ENCODE data around the gene GLI3. TPM values are rescaled to one million over a fixed set of nuclear protein-coding genes. Genes with fewer than 3 reads are reported as not detected.

The GLI3 gene
- total RNA-seq, 1 experiment from 2014 or later, result 45.0 TPM

- H3K4me1 Mint-ChIP-seq, result peaks cover 27 to 30% of the 10 kb centered on the region in 2 experiments
Measured at GRCh38 chr7:42104231-42104630, 132.8 kb downstream of the GLI3 start.

More at GRCh38 chr7:42104231-42104630, 132.8 kb downstream of the GLI3 start:
- Mint-ChIP-seq H3K36me3 (ENCODE audit: insufficient read depth in 1 of 3, low read depth in 3 of 3) (peaks cover 0 to 9% (median 2%) of the 10 kb centered on the region in 3 experiments; a peak in 3 of 7 replicates), H3K4me3 (no peak overlapping the region), H3K9me3 (no peaks in the 10 kb centered on the region), H3K27ac (no peak overlapping the region; a peak in 1 of 7 replicates), H3K27me3 (ENCODE audit: low read depth) (no peaks in the 10 kb centered on the region)
- Histone ChIP-seq H4K5ac (ENCODE audit: insufficient read length, low read depth, low read length) (no peak overlapping the region), H3K79me2 (ENCODE audit: insufficient read depth, low read length) (no peaks in the 10 kb centered on the region), H3K4ac (ENCODE audit: low read depth, low read length) (no peak overlapping the region), H2AFZ (ENCODE audit: low read length) (no peak overlapping the region), H2BK15ac (ENCODE audit: low read depth, low read length) (no peak overlapping the region), H3K14ac (ENCODE audit: insufficient read depth, low read length) (no peak overlapping the region), H3K9me3 (ENCODE audit: control insufficient read depth, low read depth, low read length) (no peaks in the 10 kb centered on the region), H3K18ac (ENCODE audit: insufficient read length, low read depth, low read length) (no peak overlapping the region), H4K8ac (replicated peaks; ENCODE audit: insufficient read length, low read depth, low read length) (no peak overlapping the region), H3K23me2 (ENCODE audit: insufficient read length, low read depth, low read length, poor library complexity, severe bottlenecking) (no peaks in the 10 kb centered on the region), H3K56ac (ENCODE audit: insufficient read length, low read depth, low read length) (no peak overlapping the region), H2BK5ac (ENCODE audit: insufficient read length, low read length) (no peak overlapping the region), H3T11ph (ENCODE audit: low read length) (no peak overlapping the region), H3K4me1 (ENCODE audit: insufficient read depth, low read length) (peaks cover 6% of the 10 kb centered on the region; the same call in 1 of the 2 replicates), H2BK20ac (ENCODE audit: low read depth, low read length, poor library complexity, severe bottlenecking) (no peak overlapping the region), H4K20me1 (ENCODE audit: control insufficient read depth, insufficient read depth, insufficient read length) (peaks cover 2% of the 10 kb centered on the region), H2AK5ac (ENCODE audit: insufficient read length, low read length) (no peak overlapping the region), H4K91ac (ENCODE audit: insufficient read length, low read depth, low read length) (no peak overlapping the region), H3K23ac (ENCODE audit: insufficient read length, low read depth, low read length) (no peak overlapping the region), H3K27ac (ENCODE audit: insufficient read length, low read depth, low read length) (no peak overlapping the region), H2BK120ac (ENCODE audit: low read depth, low read length, poor library complexity, severe bottlenecking) (no peak overlapping the region), H2BK12ac (ENCODE audit: insufficient read length, low read depth, low read length) (no peak overlapping the region), H3K4me2 (ENCODE audit: insufficient read depth, insufficient read length, low read length) (no peak overlapping the region), H3K79me1 (ENCODE audit: insufficient read depth, low read depth, low read length, poor library complexity, severe bottlenecking) (no peaks in the 10 kb centered on the region), H3K9ac (ENCODE audit: extremely low read depth, insufficient read length, low read length) (no peak overlapping the region), H3K27me3 (ENCODE audit: insufficient read depth, low read length) (no peaks in the 10 kb centered on the region)
- no peak for TF ChIP-seq CTCF (conservative IDR thresholded peaks at IDR 0.05)
- DNase-seq, result no peak
- WGBS (ENCODE audit: extremely low coverage, insufficient read length, low lambda C conversion rate), result no CpG with 5 or more reads among the region's 5 CpGs
